ENCODE results near the gene RAB31.

- TF ChIP-seq, protein P1, sequence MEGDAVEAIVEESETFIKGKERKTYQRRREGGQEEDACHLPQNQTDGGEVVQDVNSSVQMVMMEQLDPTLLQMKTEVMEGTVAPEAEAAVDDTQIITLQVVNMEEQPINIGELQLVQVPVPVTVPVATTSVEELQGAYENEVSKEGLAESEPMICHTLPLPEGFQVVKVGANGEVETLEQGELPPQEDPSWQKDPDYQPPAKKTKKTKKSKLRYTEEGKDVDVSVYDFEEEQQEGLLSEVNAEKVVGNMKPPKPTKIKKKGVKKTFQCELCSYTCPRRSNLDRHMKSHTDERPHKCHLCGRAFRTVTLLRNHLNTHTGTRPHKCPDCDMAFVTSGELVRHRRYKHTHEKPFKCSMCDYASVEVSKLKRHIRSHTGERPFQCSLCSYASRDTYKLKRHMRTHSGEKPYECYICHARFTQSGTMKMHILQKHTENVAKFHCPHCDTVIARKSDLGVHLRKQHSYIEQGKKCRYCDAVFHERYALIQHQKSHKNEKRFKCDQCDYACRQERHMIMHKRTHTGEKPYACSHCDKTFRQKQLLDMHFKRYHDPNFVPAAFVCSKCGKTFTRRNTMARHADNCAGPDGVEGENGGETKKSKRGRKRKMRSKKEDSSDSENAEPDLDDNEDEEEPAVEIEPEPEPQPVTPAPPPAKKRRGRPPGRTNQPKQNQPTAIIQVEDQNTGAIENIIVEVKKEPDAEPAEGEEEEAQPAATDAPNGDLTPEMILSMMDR (IDR thresholded peaks at IDR 0.05): no peak
- peak in 1 of 3 donors; percentile 19 for TF ChIP-seq POLR2A (IDR thresholded peaks at IDR 0.05)
Observed at GRCh38 chr18:9838144-9838877, 130.2 kb downstream of the RAB31 start.
